ENCODE results near the gene HEXD.

HEXD gene

DNA sequence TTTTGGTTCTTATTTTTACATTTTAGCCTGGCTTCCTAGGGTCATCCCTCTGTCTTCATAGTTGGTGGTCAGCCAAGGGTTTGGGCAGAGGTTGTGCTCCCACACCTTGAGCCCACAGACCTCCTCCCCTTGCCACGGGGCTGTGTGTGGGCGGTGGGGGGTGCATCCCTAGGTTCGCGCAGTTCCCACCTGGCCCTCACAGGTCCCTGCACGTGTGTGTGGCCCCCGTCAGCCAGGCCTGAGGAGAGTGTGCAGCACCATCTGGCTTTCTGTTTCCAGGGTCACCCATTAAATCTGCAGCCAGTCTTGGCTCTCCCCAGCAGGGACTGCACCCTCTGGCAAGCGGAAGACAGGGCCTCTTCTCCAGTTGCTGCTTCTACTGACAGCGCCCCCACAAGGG, 13.9 kb downstream of the HEXD start:
- Histone ChIP-seq H3K36me3 (ENCODE audit: insufficient read depth, low read length) (no peaks in the 10 kb centered on the region), H3K9me3 (replicated peaks; ENCODE audit: low read length) (no peaks in the 10 kb centered on the region), H3K9ac (ENCODE audit: low read depth, low read length) (no peak overlapping the region), H3K4me2 (ENCODE audit: low read length) (no peak overlapping the region), H3K27me3 (ENCODE audit: control insufficient read depth, insufficient read depth, low read length) (no peaks in the 10 kb centered on the region), H3K4me1 (ENCODE audit: control insufficient read depth, insufficient read depth, low read length) (peaks cover 5% of the 10 kb centered on the region), H3K4me3 (ENCODE audit: low read length) (no peak overlapping the region)

DNA sequence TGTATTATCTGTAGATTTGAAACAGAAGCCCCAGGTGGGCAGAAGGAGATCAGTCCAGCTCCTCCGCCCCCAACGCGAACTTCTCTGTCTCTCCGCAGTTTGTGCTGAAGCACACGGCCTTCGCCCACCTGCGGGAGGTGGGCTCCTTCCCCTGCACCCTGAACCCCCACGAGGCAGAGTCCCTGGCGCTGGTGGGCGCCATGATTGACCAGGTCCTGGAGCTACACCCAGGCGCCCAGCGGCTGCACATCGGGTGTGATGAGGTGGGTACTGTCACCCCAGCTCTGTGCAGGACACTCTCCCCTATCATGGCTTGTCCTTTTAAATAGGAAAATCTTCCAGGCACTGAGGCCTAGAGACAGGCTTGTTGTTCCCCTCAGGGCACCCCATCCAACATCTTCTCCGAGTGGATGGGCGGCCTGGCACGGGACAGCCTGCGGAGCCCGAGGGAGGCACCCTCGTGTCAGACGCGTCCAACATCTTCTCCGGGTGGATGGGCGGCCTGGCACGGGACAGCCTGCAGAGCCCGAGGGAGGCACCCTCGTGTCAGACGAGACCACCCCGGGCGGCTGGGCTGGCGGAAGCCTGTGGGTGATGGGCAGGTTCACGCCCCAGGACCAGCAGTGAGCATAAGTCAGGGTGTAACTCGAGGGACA, 15.5 kb downstream of the HEXD start:
- Histone ChIP-seq H3K4me3 (ENCODE audit: low read length) (no peak overlapping the region), H3K4me2 (ENCODE audit: low read length) (no peak overlapping the region), H3K27me3 (ENCODE audit: control insufficient read depth, insufficient read depth, low read length) (no peaks in the 10 kb centered on the region), H3K36me3 (ENCODE audit: insufficient read depth, low read length) (no peaks in the 10 kb centered on the region), H3K9me3 (replicated peaks; ENCODE audit: low read length) (no peaks in the 10 kb centered on the region), H3K9ac (ENCODE audit: low read depth, low read length) (no peak overlapping the region), H3K4me1 (ENCODE audit: control insufficient read depth, insufficient read depth, low read length) (peaks cover 5% of the 10 kb centered on the region)

DNA sequence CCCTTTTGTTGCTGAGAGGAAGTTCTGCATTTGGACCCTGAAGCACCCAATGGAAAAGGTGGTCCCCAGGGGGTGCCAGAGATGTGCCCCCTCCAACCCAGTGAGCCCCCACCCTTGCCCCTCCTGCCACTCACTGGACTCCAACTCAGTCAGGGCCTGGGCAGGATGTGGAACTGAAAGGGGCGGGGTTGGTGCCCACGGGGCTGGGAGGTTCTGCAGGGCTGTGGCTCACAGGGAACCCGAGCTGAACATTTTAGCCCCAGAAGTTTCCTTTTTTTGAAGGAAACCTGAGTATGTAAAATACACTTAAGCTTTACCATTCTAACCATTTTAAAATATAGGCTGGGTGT, 16.0 kb downstream of the HEXD start:
- H3K4me2 ChIP-seq (ENCODE audit: low read length), result no peak overlapping the region
- no peaks in the 10 kb centered on the region for H3K27me3 ChIP-seq (ENCODE audit: control insufficient read depth, insufficient read depth, low read length)
- peaks cover 5% of the 10 kb centered on the region for H3K4me1 ChIP-seq (ENCODE audit: control insufficient read depth, insufficient read depth, low read length)
- no peaks in the 10 kb centered on the region for H3K36me3 ChIP-seq (ENCODE audit: insufficient read depth, low read length)
- H3K9me3 ChIP-seq (replicated peaks; ENCODE audit: low read length), result no peaks in the 10 kb centered on the region
- H3K9ac ChIP-seq (ENCODE audit: low read depth, low read length), result no peak overlapping the region
- no peak overlapping the region for H3K4me3 ChIP-seq (ENCODE audit: low read length)

DNA sequence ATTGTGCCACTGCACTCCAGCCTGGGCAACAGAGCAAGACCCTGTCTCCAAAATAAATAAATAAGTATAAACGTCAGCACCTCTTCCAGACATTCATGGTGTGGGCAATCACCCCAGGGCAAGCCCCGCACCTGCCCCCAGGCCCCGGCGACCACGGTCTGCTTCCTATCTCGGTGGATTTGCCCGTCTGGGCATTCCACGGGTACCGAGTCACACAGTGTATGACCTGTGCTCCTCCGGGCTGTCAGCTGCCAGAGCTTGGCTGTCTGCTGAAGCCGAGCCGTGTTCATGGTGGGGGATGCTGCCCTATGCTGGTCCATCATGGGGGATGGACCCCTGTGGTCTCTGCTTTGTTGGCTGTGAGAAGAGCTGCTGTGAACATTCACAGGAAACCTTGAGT, 17.0 kb downstream of the HEXD start:
- no peaks in the 10 kb centered on the region for H3K36me3 ChIP-seq (ENCODE audit: insufficient read depth, low read length)
- H3K27me3 ChIP-seq (ENCODE audit: control insufficient read depth, insufficient read depth, low read length), result no peaks in the 10 kb centered on the region
- H3K4me1 ChIP-seq (ENCODE audit: control insufficient read depth, insufficient read depth, low read length), result peaks cover 5% of the 10 kb centered on the region
- no peaks in the 10 kb centered on the region for H3K9me3 ChIP-seq (replicated peaks; ENCODE audit: low read length)
- no peak overlapping the region for H3K4me2 ChIP-seq (ENCODE audit: low read length)
- no peak overlapping the region for H3K9ac ChIP-seq (ENCODE audit: low read depth, low read length)
- H3K4me3 ChIP-seq (ENCODE audit: low read length), result no peak overlapping the region

DNA sequence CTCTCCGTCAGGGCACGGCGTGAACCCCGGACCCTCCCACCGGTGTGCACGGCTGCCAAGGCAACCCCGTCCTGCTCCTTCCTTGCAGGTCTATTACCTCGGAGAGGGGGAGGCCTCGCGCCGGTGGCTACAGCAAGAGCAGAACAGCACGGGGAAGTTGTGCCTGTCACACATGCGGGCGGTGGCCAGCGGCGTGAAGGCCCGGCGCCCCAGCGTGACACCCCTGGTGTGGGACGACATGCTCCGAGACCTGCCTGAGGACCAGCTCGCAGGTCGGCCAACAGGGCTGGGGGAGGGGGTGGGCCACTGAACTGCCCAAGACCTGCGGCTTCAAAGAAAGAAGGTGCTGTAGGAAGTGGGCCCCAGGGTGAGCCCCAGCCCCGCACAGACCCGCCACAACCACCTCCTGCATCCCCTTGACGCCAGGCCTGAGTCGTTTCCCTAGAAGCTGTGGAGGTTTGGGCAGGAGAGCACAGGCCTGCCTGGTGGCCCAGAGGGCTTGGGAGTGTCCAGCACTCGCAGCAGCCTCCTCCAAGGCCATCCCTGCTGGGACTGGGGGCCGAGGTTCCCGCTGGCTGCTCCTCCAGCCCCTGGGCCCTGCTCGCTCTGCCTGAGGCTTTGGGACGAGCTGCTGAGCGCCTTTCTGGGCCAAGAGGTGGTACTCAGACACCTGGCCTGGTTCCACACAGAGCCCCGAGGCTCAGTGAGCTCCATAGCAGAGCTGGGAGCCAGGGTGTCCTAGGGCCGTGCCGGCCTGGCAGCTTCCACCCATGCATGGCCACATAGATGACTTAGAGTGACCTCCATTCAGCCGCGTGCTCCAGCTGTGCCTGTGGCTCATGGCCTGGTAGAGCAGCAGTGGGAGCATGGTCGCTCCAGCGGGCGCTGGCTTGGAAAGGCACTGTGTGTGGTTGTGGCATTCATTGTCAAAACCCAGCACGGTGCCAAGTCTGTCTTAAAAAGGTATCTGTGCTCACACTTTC, 17.7 kb downstream of the HEXD start:
- Histone ChIP-seq H3K4me1 (ENCODE audit: control insufficient read depth, insufficient read depth, low read length) (peaks cover 5% of the 10 kb centered on the region), H3K9ac (ENCODE audit: low read depth, low read length) (no peak overlapping the region), H3K4me3 (ENCODE audit: low read length) (no peak overlapping the region), H3K9me3 (replicated peaks; ENCODE audit: low read length) (no peaks in the 10 kb centered on the region), H3K4me2 (ENCODE audit: low read length) (no peak overlapping the region), H3K36me3 (ENCODE audit: insufficient read depth, low read length) (no peaks in the 10 kb centered on the region), H3K27me3 (ENCODE audit: control insufficient read depth, insufficient read depth, low read length) (no peaks in the 10 kb centered on the region)

DNA sequence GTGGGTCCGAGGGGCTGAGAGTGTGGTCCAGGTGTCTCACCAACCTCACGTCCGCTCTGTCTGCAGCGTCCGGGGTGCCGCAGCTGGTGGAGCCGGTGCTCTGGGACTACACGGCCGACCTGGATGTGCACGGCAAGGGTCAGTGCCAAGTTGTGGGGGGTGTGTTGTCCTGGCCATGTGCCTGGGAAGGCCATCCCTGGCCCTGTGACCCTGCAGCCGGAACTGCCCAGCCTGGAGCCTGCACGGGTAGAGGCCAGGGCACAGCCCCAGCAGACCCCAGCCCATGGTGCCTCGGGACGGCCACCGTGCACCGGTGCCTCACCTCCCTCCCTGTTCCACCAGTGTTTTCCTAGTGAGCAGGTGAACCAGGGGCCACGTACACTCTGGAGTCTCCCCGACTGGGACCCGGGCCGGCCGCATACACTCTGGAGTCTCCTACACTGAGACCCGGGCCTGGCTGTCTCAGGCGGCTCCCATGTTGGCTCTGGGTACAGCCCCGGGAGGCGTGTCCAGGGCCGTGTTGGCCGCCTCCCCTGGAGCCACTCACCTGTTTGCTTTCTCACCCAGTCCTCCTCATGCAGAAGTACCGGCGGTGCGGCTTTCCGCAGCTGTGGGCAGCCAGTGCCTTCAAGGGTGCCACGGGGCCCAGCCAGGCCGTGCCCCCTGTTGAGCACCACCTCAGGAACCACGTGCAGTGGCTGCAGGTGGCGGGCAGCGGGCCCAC, 18.6 kb downstream of the HEXD start:
- Histone ChIP-seq H3K4me1 (ENCODE audit: control insufficient read depth, insufficient read depth, low read length) (peaks cover 5% of the 10 kb centered on the region), H3K9me3 (replicated peaks; ENCODE audit: low read length) (no peaks in the 10 kb centered on the region), H3K27me3 (ENCODE audit: control insufficient read depth, insufficient read depth, low read length) (no peaks in the 10 kb centered on the region), H3K4me2 (ENCODE audit: low read length) (no peak overlapping the region), H3K9ac (ENCODE audit: low read depth, low read length) (no peak overlapping the region), H3K4me3 (ENCODE audit: low read length) (no peak overlapping the region), H3K36me3 (ENCODE audit: insufficient read depth, low read length) (no peaks in the 10 kb centered on the region)

DNA sequence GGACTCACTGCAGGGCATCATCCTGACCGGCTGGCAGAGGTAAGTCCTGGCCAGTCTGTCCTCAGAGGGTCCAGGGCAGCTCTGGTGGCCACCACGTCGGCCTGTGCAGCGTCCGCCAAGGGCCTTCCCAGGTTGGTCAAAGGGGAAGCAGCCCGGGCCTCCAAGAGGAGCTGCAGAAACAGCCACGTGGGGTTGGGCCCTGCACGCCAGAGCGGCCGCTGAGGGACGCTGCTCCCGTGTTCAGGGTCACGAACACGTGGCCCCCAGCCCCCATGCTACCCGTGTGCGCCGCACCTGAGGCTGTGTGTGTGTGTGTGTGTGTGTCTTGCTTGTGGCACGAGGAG, 19.1 kb downstream of the HEXD start:
- peaks cover under 1% of the 10 kb centered on the region for H3K36me3 ChIP-seq (ENCODE audit: insufficient read depth, low read length)

DNA sequence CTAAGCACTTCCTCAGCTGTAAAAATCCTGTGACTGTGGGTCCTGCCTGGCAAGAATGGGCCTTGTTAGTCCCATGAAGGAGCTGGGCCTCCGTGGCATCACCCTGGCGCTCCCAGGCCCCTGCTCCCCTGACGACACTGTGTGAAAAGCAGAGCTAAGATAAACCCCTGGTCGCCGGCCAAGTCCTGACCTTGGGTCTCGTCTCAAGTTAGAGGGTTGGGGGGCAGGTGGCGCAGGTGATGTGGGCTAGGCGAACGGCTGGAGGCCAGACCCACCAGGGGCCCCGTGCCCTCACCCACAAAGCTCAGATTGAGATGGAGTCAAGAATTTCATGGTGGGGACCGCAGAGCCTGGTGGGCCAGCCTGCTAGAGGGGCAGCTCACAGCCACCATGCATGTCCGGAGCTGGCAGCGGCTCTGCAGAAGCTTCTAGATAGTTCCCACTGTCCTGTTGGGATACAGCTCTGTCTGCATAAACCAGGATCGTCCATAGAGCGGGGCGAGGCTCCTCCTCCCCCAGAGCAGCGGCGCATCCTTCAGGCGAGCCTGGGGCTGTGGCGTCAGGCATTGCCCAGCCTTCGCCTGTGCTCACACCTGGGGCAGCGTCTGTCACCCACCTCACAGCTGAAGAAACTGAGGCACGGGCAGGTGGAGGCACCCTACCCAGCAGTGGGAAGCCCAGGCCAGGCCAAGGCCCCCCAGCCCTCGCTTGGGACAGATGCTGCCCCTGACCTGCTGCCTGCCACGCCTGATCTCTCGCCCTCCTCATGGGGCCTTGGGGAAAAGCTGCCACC, 20.4 kb downstream of the HEXD start:
- no peaks in the 10 kb centered on the region for H3K27me3 ChIP-seq (ENCODE audit: control insufficient read depth, insufficient read depth, low read length)
- no peak overlapping the region for H3K9ac ChIP-seq (ENCODE audit: low read depth, low read length)
- peaks cover 12% of the 10 kb centered on the region for H3K36me3 ChIP-seq (ENCODE audit: insufficient read depth, low read length)
- H3K4me2 ChIP-seq (ENCODE audit: low read length), result no peak overlapping the region
- no peak overlapping the region for H3K4me3 ChIP-seq (ENCODE audit: low read length)
- H3K4me1 ChIP-seq (ENCODE audit: control insufficient read depth, insufficient read depth, low read length), result peaks cover 5% of the 10 kb centered on the region
- H3K9me3 ChIP-seq (replicated peaks; ENCODE audit: low read length), result no peaks in the 10 kb centered on the region

More for the DNA sequence above, 19.1 kb downstream of the HEXD start:
- Histone ChIP-seq H3K9ac (ENCODE audit: low read depth, low read length) (no peak overlapping the region), H3K27me3 (ENCODE audit: control insufficient read depth, insufficient read depth, low read length) (no peaks in the 10 kb centered on the region), H3K4me3 (ENCODE audit: low read length) (no peak overlapping the region), H3K4me1 (ENCODE audit: control insufficient read depth, insufficient read depth, low read length) (peaks cover 5% of the 10 kb centered on the region), H3K4me2 (ENCODE audit: low read length) (no peak overlapping the region), H3K9me3 (replicated peaks; ENCODE audit: low read length) (no peaks in the 10 kb centered on the region)

DNA sequence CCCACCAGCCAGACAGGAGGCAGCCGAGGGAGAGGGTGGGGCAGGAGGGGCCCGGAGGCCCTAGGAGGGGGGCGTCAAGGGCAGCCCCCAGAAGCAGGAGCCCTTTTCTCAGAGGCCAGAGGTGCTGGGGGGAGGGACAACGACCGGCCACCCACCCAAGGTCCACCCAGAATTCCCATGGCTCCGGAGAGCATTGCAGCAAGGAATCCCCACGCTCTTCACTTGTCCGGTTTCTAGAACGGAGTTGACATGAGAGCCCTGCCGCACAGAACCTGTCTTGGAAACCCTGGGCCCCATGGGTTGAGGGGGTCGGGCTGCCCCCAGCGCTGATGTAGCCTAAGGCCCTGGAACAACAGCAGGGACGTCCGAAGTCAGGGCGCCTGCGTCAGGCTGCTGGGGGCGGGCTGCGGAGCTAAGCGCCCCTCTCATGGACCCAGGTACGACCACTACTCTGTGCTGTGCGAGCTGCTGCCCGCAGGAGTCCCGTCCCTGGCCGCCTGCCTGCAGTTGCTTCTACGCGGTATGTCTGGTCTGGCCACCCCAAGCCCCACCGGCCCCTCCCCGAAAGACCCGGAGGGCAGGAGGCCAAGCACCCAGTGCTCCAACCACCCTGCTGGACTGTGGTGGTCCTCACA, 21.2 kb downstream of the HEXD start:
- no peaks in the 10 kb centered on the region for H3K27me3 ChIP-seq (ENCODE audit: control insufficient read depth, insufficient read depth, low read length)
- H3K4me3 ChIP-seq (ENCODE audit: low read length), result no peak overlapping the region
- no peak overlapping the region for H3K4me2 ChIP-seq (ENCODE audit: low read length)
- H3K4me1 ChIP-seq (ENCODE audit: control insufficient read depth, insufficient read depth, low read length), result peaks cover 5% of the 10 kb centered on the region
- peaks cover 17% of the 10 kb centered on the region for H3K36me3 ChIP-seq (ENCODE audit: insufficient read depth, low read length)
- H3K9ac ChIP-seq (ENCODE audit: low read depth, low read length), result no peak overlapping the region
- no peaks in the 10 kb centered on the region for H3K9me3 ChIP-seq (replicated peaks; ENCODE audit: low read length)

DNA sequence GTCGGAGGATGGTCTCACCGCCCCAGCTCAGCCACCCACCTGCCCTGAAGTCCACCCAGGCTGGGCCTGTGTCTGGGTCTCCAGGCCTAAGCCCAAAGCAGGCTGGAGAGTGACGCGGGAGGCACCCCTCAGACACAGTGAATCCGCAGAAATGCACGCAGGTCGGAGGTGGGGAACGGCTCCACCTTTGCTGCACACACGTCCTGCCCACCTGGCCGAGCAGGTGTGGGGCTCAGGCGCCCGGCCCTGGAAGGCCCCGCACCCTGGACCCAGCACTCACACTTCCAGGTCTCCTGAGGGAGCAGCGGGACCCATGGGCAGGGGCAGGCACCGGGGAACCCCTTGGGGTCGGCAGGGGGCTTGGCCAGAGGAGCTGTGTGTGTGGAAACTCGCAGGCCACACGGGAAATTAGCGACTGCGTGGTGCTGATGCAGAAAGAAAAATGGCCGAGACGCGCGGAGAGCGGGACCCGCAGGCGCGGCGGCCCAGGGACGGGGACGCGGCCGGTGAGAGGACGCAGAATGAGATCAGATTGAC, 21.8 kb downstream of the HEXD start:
- Histone ChIP-seq H3K36me3 (ENCODE audit: insufficient read depth, low read length) (peaks cover 17% of the 10 kb centered on the region), H3K9ac (ENCODE audit: low read depth, low read length) (no peak overlapping the region), H3K9me3 (replicated peaks; ENCODE audit: low read length) (no peaks in the 10 kb centered on the region), H3K27me3 (ENCODE audit: control insufficient read depth, insufficient read depth, low read length) (no peaks in the 10 kb centered on the region), H3K4me2 (ENCODE audit: low read length) (no peak overlapping the region), H3K4me3 (ENCODE audit: low read length) (no peak overlapping the region), H3K4me1 (ENCODE audit: control insufficient read depth, insufficient read depth, low read length) (peaks cover 5% of the 10 kb centered on the region)

Data from skeletal muscle satellite cell (primary cell).